Thymus (tissue), 11 donors: ENCODE data around the gene TAL1. TPM values are rescaled to one million over a fixed set of nuclear protein-coding genes. Genes with fewer than 3 reads are reported as not detected.
A peak's percentile ranks its signal among the peaks of the same experiment; 100 is the strongest.
"Not testable (repeated sequence)": the region's sequence is repeated elsewhere in the genome, so short reads cannot be mapped to it uniquely, and the experiment has no call there.

Experiments used
- DNase-seq, 9 donors: peaks; one replicate each; pipeline ENCODE4 v3.0.0-alpha.2; 2013; ENCODE audit warnings: low spot score in 9 of 9, low read depth in 6 of 9, missing footprints in 1 of 9
- H3K27ac ChIP-seq, 2 donors: one replicate each; pipeline ENCODE4 v1.5.1; 2013; ENCODE audit warnings: control low read depth in 1 of 2, low read depth in 1 of 2, low read length in 1 of 2, mild to moderate bottlenecking in 1 of 2, moderate library complexity in 1 of 2
- H3K27me3 ChIP-seq, 2 donors: one replicate each; pipeline ENCODE4 v1.5.1; 2013; ENCODE audit warnings: low read length in 1 of 2; ENCODE audit not compliant: control insufficient read depth in 2 of 2, insufficient read depth in 1 of 2
- H3K36me3 ChIP-seq, 2 donors: one replicate each; pipeline ENCODE4 v1.5.1; 2013; ENCODE audit warnings: low read length in 1 of 2, mild to moderate bottlenecking in 1 of 2, moderate library complexity in 1 of 2; ENCODE audit not compliant: control insufficient read depth in 2 of 2, insufficient read depth in 2 of 2
- H3K4me1 ChIP-seq, 2 donors: one replicate each; pipeline ENCODE4 v1.5.1; 2013; ENCODE audit warnings: low read length in 2 of 2; ENCODE audit not compliant: control insufficient read depth in 2 of 2, insufficient read depth in 2 of 2
- H3K4me3 ChIP-seq, 2 donors: one replicate each; pipeline ENCODE4 v1.5.1; 2013; ENCODE audit warnings: low read length in 2 of 2, control low read depth in 1 of 2, mild to moderate bottlenecking in 1 of 2
- H3K9me3 ChIP-seq, 2 donors: one replicate each; pipeline ENCODE4 v1.5.1; 2013; ENCODE audit warnings: low read length in 1 of 2, mild to moderate bottlenecking in 1 of 2; ENCODE audit not compliant: control insufficient read depth in 2 of 2, insufficient read depth in 1 of 2
- WGBS: extraction: QIAGEN DNeasy Blood & Tissue Kit; methylation state at CpG from one replicate; pipeline ENCODE4 v1.1.7; 2013; 5-methylcytosine and 5-hydroxymethylcytosine counted together
- polyA plus RNA-seq: library from polyadenylated mRNA; stranded (reverse); fragments of 200-250 nt; gene quantifications from one replicate; pipeline ENCODE4 v1.2.3, GENCODE V29; 2013
- total RNA-seq: library from RNA; stranded (reverse); fragments of 120-200 nt; gene quantifications from one replicate; pipeline ENCODE4 v1.2.4, GENCODE V29; 2013
- donor health status: healthy.

Gene TAL1
- total and polyA plus RNA-seq, 2 donors: 1.5 to 2.7 TPM

GRCh38 chr1:47194311-47194710, 37.7 kb downstream of the TAL1 start:
- Histone ChIP-seq H3K4me1 (peaks cover 0 to 4% of the 10 kb centered on the region in 2 donors), H3K36me3 (no peaks in the 10 kb centered on the region), H3K4me3 (no peak overlapping the region), H3K9me3 (no peaks in the 10 kb centered on the region), H3K27ac (no peak overlapping the region), H3K27me3 (no peaks in the 10 kb centered on the region)
- no peak for DNase-seq

- 97% methylated on average over 10 of the region's 10 CpGs for WGBS
- H3K4me1 ChIP-seq, H3K9me3 ChIP-seq, H3K27me3 ChIP-seq, H3K36me3 ChIP-seq, H3K27ac ChIP-seq, H3K4me3 ChIP-seq, DNase-seq: not testable (repeated sequence)
Observed at GRCh38 chr1:47193496-47193895, 38.5 kb downstream of the TAL1 start.

GRCh38 chr1:47192458-47193384, 39.3 kb downstream of the TAL1 start:
- Histone ChIP-seq H3K4me1 (peaks cover 0 to 4% of the 10 kb centered on the region in 2 donors), H3K9me3 (no peaks in the 10 kb centered on the region), H3K27ac (no peak overlapping the region), H3K4me3 (no peak overlapping the region), H3K27me3 (no peaks in the 10 kb centered on the region), H3K36me3 (no peaks in the 10 kb centered on the region)
- WGBS: 22% methylated on average over 10 of the region's 10 CpGs
- DNase-seq: peak in 7 of 9 donors; percentile 22 to 76 (median 60)

GRCh38 chr1:47191940-47192457, 40.0 kb downstream of the TAL1 start:
- Histone ChIP-seq H3K4me1 (peaks cover 0 to 4% of the 10 kb centered on the region in 2 donors), H3K27ac (no peak overlapping the region), H3K4me3 (no peak overlapping the region), H3K36me3 (no peaks in the 10 kb centered on the region), H3K27me3 (no peaks in the 10 kb centered on the region), H3K9me3 (no peaks in the 10 kb centered on the region)
- WGBS: 92% methylated on average over 4 of the region's 4 CpGs
- DNase-seq: no peak

GRCh38 chr1:47190857-47191256, 41.2 kb downstream of the TAL1 start:
- DNase-seq: no peak
- Histone ChIP-seq H3K27ac (no peak overlapping the region), H3K4me1 (peaks cover 0 to 4% of the 10 kb centered on the region in 2 donors), H3K9me3 (no peaks in the 10 kb centered on the region), H3K4me3 (no peak overlapping the region), H3K27me3 (no peaks in the 10 kb centered on the region), H3K36me3 (no peaks in the 10 kb centered on the region)
- whole genome bisulfite sequencing: 97% methylated on average over 6 of the region's 6 CpGs

GRCh38 chr1:47190509-47190855, 41.5 kb downstream of the TAL1 start:
- DNase-seq: no peak

GRCh38 chr1:47189844-47190508, 42.0 kb downstream of the TAL1 start, which contains the start of gene PDZK1IP1:
PDZK1IP1 (minus strand) TSS chr1:47190036; CDS start chr1:47189932, 104 bp downstream.
- no peaks in the 10 kb centered on the region for H3K9me3 ChIP-seq
- no peaks in the 10 kb centered on the region for H3K27me3 ChIP-seq
- DNase-seq: peak in 1 of 9 donors; percentile 31
- H3K27ac ChIP-seq: no peak within 1 kb of the TSS
- peaks cover 0 to 4% of the 10 kb centered on the region in 2 donors for H3K4me1 ChIP-seq
- 73% methylated on average over 16 of the region's 16 CpGs for WGBS
- H3K4me3 ChIP-seq: no peak within 1 kb of the TSS
- no peaks in the 10 kb centered on the region for H3K36me3 ChIP-seq

More at GRCh38 chr1:47190509-47190855, 41.5 kb downstream of the TAL1 start:
- H3K4me1 ChIP-seq: peaks cover 0 to 4% of the 10 kb centered on the region in 2 donors
- 82% methylated on average over 5 of the region's 5 CpGs for WGBS
- no peak overlapping the region for H3K27ac ChIP-seq
- no peaks in the 10 kb centered on the region for H3K36me3 ChIP-seq
- H3K9me3 ChIP-seq: no peaks in the 10 kb centered on the region
- H3K27me3 ChIP-seq: no peaks in the 10 kb centered on the region
- H3K4me3 ChIP-seq: no peak overlapping the region

GRCh38 chr1:47188791-47189785, 42.9 kb downstream of the TAL1 start:
- H3K4me1 ChIP-seq: peaks cover 0 to 4% of the 10 kb centered on the region in 2 donors
- WGBS: 85% methylated on average over 7 of the region's 7 CpGs
- DNase-seq: no peak

More at GRCh38 chr1:47188791-47189785, 42.9 kb downstream of the TAL1 start:
- H3K4me3 ChIP-seq: no peak overlapping the region
- no peaks in the 10 kb centered on the region for H3K36me3 ChIP-seq
- no peaks in the 10 kb centered on the region for H3K9me3 ChIP-seq
- H3K27ac ChIP-seq: no peak overlapping the region
- H3K27me3 ChIP-seq: no peaks in the 10 kb centered on the region
